Measurements from ENCODE around the gene SOBP.

DNA sequence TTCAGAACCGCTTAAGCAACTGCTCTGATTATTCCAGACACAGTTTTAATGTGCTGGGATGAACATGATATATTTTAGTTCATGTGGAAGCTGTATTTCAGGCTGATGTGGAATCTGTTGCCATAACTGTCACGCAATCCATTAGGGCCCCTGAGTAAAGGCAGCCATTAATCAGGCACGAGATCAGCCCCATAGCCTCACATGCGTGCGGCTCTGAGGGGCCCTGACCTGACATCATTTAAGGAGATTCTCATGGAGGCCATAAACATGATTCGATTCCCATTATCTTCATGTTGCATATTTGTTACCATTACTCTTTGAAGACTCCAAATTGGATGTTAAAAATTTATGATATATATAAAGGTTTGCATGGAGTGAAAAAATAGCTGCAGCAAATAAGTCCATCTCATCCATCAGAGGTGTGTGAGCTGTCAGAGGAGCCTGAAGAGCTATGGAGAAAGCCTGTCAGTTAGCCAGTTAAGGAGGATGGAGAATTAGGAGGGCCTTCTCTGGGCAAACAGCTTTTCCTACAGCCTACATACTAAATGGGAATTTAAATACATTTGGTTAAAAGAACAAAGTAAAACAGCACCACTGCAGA lies 89.6 kb downstream of the SOBP start:
- no peak for TF ChIP-seq EP300 (IDR thresholded peaks at IDR 0.05)
- no peak for TF ChIP-seq CTCF (IDR thresholded peaks at IDR 0.05)
- TF ChIP-seq POLR2A (IDR thresholded peaks at IDR 0.05) = no peak
- no peak for TF ChIP-seq POLR2AphosphoS5 (IDR thresholded peaks at IDR 0.05)
